ENCODE results near the gene NFKB1.
"Not testable (repeated sequence)": the region's sequence is repeated elsewhere in the genome, so short reads cannot be mapped to it uniquely, and the experiment has no call there.

Gene NFKB1

DNA sequence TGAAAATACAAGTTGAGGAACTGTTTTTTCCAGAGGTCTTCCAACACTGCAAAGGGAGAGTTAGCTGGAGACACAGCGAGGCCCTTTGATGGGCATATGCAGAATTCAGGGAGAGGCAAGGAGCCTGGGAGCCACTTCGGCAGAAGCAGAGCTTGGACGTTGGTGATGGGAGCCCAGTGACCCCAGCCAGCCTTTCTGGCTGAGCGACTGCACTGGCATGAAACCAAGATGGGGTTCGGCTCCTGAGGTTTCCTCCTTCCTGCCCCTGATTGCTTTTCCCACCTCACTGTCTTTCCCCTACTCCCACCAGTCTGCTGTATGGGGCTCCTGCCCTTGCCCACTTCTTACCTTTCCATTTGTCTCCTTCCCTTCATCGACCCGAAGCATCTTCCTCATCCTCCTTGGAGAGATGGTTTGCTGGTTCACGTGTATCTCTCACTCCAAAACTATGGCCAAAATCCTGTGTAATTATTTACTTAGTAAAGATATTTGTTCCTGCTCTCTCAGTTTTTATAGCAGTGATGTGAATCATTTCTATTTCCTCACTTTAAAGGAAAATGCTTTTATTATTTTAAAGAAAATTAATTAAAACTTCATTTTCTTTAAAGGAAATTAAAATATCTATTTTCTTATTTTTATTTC is 100.5 kb downstream of the NFKB1 start:
- DNase-seq = no peak

DNA sequence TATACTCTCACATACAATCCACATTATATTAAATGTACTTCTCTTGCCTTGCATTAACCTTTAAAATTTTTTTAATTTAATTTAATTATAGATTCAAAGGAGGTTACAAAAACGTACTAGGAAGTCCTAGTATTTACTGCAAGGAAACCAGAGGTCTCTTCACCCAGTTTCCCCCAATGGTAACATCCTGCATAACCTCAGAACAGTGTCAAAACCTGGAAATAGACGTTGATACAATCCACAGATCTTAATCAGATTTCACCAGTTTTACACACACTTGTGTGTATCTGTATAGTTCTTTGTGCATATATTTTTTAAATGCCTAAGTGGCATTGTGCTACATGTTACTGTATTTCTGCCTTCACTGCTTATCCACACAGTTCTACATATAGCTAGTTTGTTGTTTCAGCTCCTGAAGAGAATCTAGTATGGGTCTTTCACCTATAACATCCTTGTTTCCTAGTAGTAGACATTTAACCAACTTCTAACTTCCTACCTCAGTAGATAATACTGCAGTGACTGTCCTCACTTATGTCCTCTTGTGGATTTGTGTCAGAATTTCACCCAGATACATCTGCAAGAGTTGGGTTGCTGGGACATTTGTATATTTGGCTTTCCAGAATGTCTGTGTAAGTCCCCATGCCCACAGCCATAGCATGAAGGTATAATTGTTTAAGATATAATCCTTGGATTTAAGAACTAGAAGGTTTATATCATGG is 103.2 kb downstream of the NFKB1 start:
- no peak for DNase-seq

- no peak for DNase-seq
These were observed 105.1 kb downstream of the NFKB1 start for GRCh38 chr4:102606261-102606660.

- peak; percentile 72 for DNase-seq
These were observed 105.8 kb downstream of the NFKB1 start for GRCh38 chr4:102606846-102607450.

DNA sequence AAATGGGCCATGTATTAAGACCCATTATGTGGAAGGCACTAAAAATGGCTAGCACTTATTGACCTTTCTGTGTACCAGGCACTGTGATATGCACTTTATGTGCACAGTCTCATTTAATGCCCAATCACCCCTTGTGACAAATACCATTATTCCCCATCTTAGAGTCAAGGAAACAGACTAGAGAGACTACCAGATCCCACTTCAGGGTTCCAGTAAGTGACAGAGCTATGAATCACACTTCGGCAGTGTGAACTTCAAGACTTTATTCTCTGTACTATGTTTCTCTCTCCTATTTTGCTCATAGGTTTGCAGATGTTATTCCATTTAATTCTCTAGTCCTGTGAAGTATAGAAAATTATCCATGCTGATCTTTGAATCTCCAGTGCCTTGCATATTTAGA is 107.0 kb downstream of the NFKB1 start:
- DNase-seq = no peak

- no peak for DNase-seq
These were observed 108.8 kb downstream of the NFKB1 start for GRCh38 chr4:102610007-102610406.

- no peak for DNase-seq
These were observed 109.3 kb downstream of the NFKB1 start for GRCh38 chr4:102610476-102610875.

GRCh38 chr4:102612210-102612609 is 111.1 kb downstream of the NFKB1 start:
- DNase-seq = no peak

GRCh38 chr4:102612824-102613366 is 111.7 kb downstream of the NFKB1 start:
- DNase-seq = no peak

GRCh38 chr4:102614801-102615200 is 113.6 kb downstream of the NFKB1 start:
- no peak for DNase-seq

- peak; percentile 78 for DNase-seq
These were observed 115.5 kb downstream of the NFKB1 start for GRCh38 chr4:102616636-102617035.

DNA sequence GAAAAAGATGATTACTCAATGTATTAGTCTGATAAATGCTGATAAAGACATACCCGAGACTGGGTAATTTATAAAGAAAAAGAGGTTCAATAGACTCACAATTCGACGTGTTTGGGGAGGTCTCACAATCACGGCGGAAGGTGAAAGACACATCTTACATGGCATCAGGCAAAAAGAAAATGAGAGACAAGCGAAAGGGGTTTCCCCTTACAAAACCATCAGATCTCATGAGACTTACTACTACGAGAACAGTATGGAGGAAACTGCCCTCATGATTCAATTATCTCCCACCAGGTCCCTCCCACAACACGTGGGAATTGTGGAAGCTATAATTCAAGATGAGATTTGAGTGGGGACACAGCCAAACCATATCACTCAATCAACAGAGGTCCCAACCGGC is 117.9 kb downstream of the NFKB1 start:
- not testable (repeated sequence) for DNase-seq

DNA sequence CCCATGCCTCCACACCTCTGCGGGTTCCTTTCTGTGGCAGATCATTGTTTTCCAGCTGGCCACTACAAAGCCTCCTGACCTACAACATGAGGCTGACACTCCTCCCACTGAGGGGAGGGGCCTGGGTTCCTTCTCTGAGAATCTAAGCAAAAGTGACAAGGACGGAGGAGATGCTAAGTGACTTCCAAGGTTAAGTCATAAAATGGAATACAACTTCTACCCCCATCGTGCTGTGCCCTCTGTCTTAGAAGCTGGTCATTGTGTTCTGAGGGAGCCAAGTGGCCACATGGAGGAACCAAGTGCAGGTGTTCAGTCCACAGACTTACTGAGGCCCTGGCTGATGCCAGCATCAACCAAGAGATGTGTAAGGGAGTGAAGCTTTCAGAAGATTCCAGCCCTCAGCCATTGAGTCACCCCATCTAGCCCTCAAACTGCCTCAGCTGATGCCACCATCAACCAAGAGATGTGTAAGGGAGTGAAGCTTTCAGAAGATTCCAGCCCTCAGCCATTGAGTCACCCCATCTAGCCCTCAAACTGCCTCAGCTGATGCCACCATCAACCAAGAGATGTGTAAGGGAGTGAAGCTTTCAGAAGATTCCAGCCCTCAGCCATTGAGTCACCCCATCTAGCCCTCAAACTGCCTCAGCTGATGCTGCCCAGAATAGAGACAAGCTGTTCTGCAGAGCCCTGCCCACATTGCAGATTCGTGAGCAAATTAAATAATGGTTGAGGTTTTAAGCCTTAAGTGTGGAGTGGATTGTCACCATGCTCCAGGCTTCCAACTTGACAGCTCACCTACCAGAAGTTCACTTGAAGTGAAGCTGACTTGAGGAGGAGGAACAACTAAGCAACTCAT is 118.8 kb downstream of the NFKB1 start:
- DNase-seq = not testable (repeated sequence)

GRCh38 chr4:102620697-102621497 is 119.7 kb downstream of the NFKB1 start:
- no peak for DNase-seq

GRCh38 chr4:102623622-102624021 is 122.5 kb downstream of the NFKB1 start:
- no peak for DNase-seq

GRCh38 chr4:102624505-102624904 is 123.3 kb downstream of the NFKB1 start:
- no peak for DNase-seq

GRCh38 chr4:102625232-102625930 is 124.2 kb downstream of the NFKB1 start:
- DNase-seq = no peak

- DNase-seq = no peak
These were observed 126.8 kb downstream of the NFKB1 start for GRCh38 chr4:102627831-102628523.

- DNase-seq = no peak
These were observed 128.5 kb downstream of the NFKB1 start for GRCh38 chr4:102629673-102630072.

GRCh38 chr4:102631616-102632015 is 130.5 kb downstream of the NFKB1 start:
- DNase-seq = no peak

All from NCI-H2029 (cell line).